Calu3 (cell line): ENCODE data around the gene HES6. TPM values are rescaled to one million over a fixed set of nuclear protein-coding genes. Genes with fewer than 3 reads are reported as not detected.

Source experiments
- BruUV-seq: library from RNA; stranded (reverse); fragments of 400-500 nt; replicated peaks from 2 replicates; lab custom pipeline; 2021; lab: Mats Ljungman, UMichigan
- CTCF ChIA-PET: fragments of 300-600 bp; sonication (Branson Sonifier 250); formaldehyde crosslinking; loops from one replicate; lab custom pipeline; 2022; ENCODE audit warnings: antibody characterized with exemption; lab: Charles Lee
- DNase-seq: peaks from one replicate; pipeline ENCODE4 v3.0.0; 2022
- H3K27ac Mint-ChIP-seq: one replicate; pipeline ENCODE4 v1.8.0; 2022; ENCODE audit warnings: mixed read lengths; ENCODE audit not compliant: unreplicated experiment
- H3K27me3 Mint-ChIP-seq: one replicate; pipeline ENCODE4 v1.8.0; 2022; ENCODE audit warnings: mixed read lengths; ENCODE audit not compliant: unreplicated experiment
- H3K36me3 Mint-ChIP-seq: one replicate; pipeline ENCODE4 v1.8.0; 2022; ENCODE audit warnings: mild to moderate bottlenecking, moderate library complexity, mixed read lengths; ENCODE audit not compliant: insufficient read depth, unreplicated experiment
- H3K4me1 Mint-ChIP-seq: one replicate; pipeline ENCODE4 v1.8.0; 2022; ENCODE audit warnings: mild to moderate bottlenecking, low read depth, mixed read lengths; ENCODE audit not compliant: unreplicated experiment
- H3K4me3 Mint-ChIP-seq: one replicate; pipeline ENCODE4 v1.8.0; 2022; ENCODE audit warnings: mild to moderate bottlenecking, low read depth, moderate library complexity, mixed read lengths; ENCODE audit not compliant: unreplicated experiment
- H3K9me3 Mint-ChIP-seq: one replicate; pipeline ENCODE4 v1.8.0; 2022; ENCODE audit warnings: low read depth, mixed read lengths; ENCODE audit not compliant: unreplicated experiment
- CTCF ChIP-seq: fragments of 200-600 bp; IDR thresholded peaks from one replicate; pipeline ENCODE4 v1.8.0; 2022; ENCODE audit warnings: antibody characterized with exemption; ENCODE audit not compliant: unreplicated experiment
- intact Hi-C: fragments of 100-400 bp; cut with micrococcal nuclease; formaldehyde crosslinking; loops from one replicate; pipeline ENCODE4 v1.10.0; 2022; ENCODE audit not compliant: unreplicated experiment
- total RNA-seq: library from RNA; stranded (reverse); gene quantifications from 2 replicates; pipeline ENCODE4 v1.2.3, GENCODE V29; 2022

HES6 gene
- total RNA-seq, 1 experiment from 2014 or later: 8.0 TPM

DNA sequence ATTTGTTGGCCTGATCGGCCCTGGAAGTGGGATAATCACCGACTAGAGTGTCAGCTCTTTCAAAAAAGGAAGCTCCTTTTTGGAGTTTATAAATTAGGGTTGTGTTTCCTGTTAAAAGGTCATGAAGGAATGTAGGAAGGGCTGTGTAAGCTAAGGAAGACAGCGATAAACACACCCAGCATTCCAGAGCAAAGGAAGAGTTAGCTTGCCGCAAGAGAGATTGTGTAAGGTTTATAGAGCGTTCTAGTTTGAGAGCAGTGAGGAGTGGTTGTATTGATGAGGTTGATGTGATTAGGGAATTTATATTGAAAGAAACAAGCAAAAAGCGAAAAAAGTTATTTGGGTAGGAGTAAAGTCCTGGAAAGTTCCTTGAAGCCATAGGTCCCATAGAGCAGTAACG lies 32.8 kb downstream of the HES6 start:
- no TSS peak for BruUV-seq
- H3K36me3 Mint-ChIP-seq: peaks cover 18% of the 10 kb centered on the region
- CTCF ChIA-PET: no interaction called here
- H3K9me3 Mint-ChIP-seq: no peaks in the 10 kb centered on the region
- intact Hi-C loops: no loop called here
- H3K4me1 Mint-ChIP-seq: peaks cover 6% of the 10 kb centered on the region
- no peak for DNase-seq
- no peak overlapping the region for H3K4me3 Mint-ChIP-seq
- H3K27ac Mint-ChIP-seq: no peak overlapping the region
- no peak for TF ChIP-seq CTCF
- no peaks in the 10 kb centered on the region for H3K27me3 Mint-ChIP-seq

DNA sequence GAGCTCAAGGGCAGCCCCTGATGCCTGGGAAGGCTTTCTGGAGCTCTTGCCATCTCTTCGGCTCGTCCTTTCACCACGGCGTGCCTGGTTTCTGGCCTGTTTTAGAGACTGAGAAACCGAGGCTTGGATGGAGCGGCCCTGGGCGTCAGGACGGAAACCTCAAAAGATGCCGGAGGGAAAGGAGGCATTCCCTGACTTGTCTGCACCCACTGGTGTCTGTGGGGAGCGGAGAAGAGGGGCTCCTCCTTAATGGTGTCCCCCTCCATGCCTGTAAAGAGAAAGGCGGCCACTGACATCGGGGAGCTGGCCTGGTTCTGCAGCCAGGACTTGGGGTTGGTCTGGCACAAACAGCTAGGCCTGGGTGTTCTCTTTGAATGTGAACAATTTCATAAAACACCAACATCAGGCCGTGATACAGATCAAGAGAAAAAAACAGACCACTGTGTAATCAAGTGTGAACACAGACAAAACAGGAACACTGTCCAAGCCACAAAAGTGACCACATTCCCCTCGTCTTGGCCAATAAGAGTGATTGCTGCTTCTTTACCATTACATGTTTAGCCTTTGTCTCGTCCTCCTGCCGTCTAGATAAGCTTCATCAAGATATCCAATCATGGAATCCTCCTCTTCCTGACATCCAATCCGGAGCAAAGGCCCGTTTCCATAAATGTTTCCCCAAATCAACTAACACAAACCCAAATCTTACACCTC lies 35.7 kb downstream of the HES6 start:
- TF ChIP-seq CTCF: no peak
- CTCF ChIA-PET: no interaction called here
- H3K27me3 Mint-ChIP-seq: no peaks in the 10 kb centered on the region
- peak overlapping the region; percentile 57 for H3K4me3 Mint-ChIP-seq
- DNase-seq: no peak
- H3K36me3 Mint-ChIP-seq: peaks cover 22% of the 10 kb centered on the region
- intact Hi-C loops: no loop called here
- BruUV-seq: TSS peak; percentile 99
- H3K4me1 Mint-ChIP-seq: peaks cover 11% of the 10 kb centered on the region
- no peaks in the 10 kb centered on the region for H3K9me3 Mint-ChIP-seq
- peak overlapping the region; percentile 42 for H3K27ac Mint-ChIP-seq

DNA sequence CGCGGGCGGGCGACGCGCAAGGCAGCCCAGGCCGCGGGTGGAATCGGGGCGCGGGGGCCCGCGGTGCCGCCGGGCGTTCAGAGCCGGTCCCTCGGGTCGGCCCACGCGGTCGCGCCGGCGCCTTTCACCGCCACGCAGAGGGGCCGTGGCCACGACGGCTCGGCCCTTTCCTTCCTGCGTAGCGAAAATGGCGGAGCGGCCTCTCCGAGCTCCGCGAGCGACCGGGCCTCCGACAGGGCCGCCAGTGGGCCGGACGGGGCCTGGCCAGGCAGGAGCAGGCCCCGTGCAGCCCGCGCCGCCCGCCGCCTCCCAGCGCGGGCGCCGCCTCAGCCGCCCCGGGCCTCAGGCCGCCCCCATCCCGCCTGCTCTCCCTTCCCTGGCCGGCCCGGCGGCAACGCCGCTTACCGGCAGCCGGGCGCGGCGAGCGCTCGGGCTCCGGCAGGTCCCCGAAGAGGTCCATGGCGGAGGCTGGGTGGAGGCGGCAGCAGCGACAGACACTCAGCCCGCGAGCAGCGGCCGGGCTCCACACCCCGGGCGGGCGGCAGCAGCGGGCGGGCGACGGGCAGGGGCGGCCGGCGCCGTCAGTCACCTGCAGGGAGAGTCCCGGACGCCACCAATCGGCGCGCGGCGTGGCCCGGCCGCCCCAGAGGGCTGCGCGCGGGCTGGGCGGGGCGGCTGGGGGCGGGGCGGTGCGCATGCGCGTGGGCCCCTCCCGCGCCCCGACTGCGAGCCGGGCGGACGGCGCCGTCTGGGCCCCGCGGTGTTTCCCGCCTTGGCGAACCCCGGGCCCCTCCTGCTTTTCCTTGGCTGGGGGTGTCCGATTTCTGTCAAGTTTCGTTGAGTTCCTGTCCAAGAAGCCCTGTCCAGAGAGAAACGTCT lies 36.5 kb downstream of the HES6 start, which contains the start of gene ILKAP:
TSS of gene ILKAP (minus strand) at position 602 of the 879 bp plus-strand sequence. CDS start at position 460, 142 bp downstream.
- DNase-seq: peak; percentile 93
- no peaks in the 10 kb centered on the region for H3K27me3 Mint-ChIP-seq
- CTCF ChIA-PET: no interaction called here
- peaks cover 17% of the 10 kb centered on the region for H3K4me1 Mint-ChIP-seq
- BruUV-seq: no TSS peak
- H3K9me3 Mint-ChIP-seq: no peaks in the 10 kb centered on the region
- H3K4me3 Mint-ChIP-seq: peak within 1 kb of the TSS; percentile 84
- peak within 1 kb of the TSS; percentile 64 for H3K27ac Mint-ChIP-seq
- no peak for TF ChIP-seq CTCF
- intact Hi-C loops: no loop called here
- H3K36me3 Mint-ChIP-seq: peaks cover 22% of the 10 kb centered on the region

GRCh38 chr2:238202326-238203093 lies 37.3 kb downstream of the HES6 start:
- CTCF ChIA-PET: interaction anchor here (0.6 to 0.7 kb wide), 2 partner anchors 83 to 98 kb away, joined by 4 to 5 read pairs; no protein-coding TSS in a partner anchor
- intact Hi-C loops: no loop called here
- BruUV-seq: TSS peak; percentile 36
- no peaks in the 10 kb centered on the region for H3K9me3 Mint-ChIP-seq
- peaks cover 18% of the 10 kb centered on the region for H3K4me1 Mint-ChIP-seq
- peak overlapping the region; percentile 84 for H3K4me3 Mint-ChIP-seq
- TF ChIP-seq CTCF: no peak
- no peak for DNase-seq
- no peaks in the 10 kb centered on the region for H3K27me3 Mint-ChIP-seq
- peaks cover 22% of the 10 kb centered on the region for H3K36me3 Mint-ChIP-seq
- peak overlapping the region; percentile 64 for H3K27ac Mint-ChIP-seq
